WTC11 (cell line): Measurements from ENCODE around the gene HDAC3. TPM values are rescaled to one million over a fixed set of nuclear protein-coding genes. Genes with fewer than 3 reads are reported as not detected.

Source experiments
- ATAC-seq: fragments of 200-7000 bp; cut with Tn5 transposase; 2 replicates; pipeline ENCODE4 v1.10.0; 2021; ENCODE audit warnings: mild to moderate bottlenecking, moderate library complexity
- CTCF ChIA-PET: fragments of 300-600 bp; sonication (Branson Sonifier 250); formaldehyde crosslinking; loops from one replicate; lab custom pipeline; 2021; ENCODE audit warnings: antibody characterized with exemption; lab: Charles Lee
- POLR2A ChIA-PET: fragments of 350-600 bp; sonication (Branson Sonifier 250); formaldehyde crosslinking; loops from one replicate; lab custom pipeline; 2021; ENCODE audit warnings: antibody characterized with exemption; lab: Charles Lee
- DNase-seq: peaks from one replicate; pipeline ENCODE4 v3.0.0; 2021; ENCODE audit warnings: low spot score
- H3K27ac Mint-ChIP-seq: 2 replicates; pipeline ENCODE4 v1.8.0; 2021; ENCODE audit warnings: mixed read lengths
- H3K27me3 Mint-ChIP-seq: 2 replicates; pipeline ENCODE4 v1.8.0; 2021; ENCODE audit warnings: low read depth, mild to moderate bottlenecking, moderate library complexity, mixed read lengths
- H3K36me3 Mint-ChIP-seq: 2 replicates; pipeline ENCODE4 v1.8.0; 2021; ENCODE audit warnings: mixed read lengths
- H3K4me1 Mint-ChIP-seq: 2 replicates; pipeline ENCODE4 v1.8.0; 2022; ENCODE audit warnings: mixed read lengths
- H3K4me3 Mint-ChIP-seq: 2 replicates; pipeline ENCODE4 v1.8.0; 2021; ENCODE audit warnings: mild to moderate bottlenecking, moderate library complexity, mixed read lengths
- H3K9me3 Mint-ChIP-seq: 2 replicates; pipeline ENCODE4 v1.8.0; 2021; ENCODE audit warnings: mixed read lengths
- AR ChIP-seq: fragments of 250-450 bp; sonication (Bioruptor Pico); IDR thresholded peaks from 2 replicates; pipeline ENCODE4 v1.9.0; 2021; ENCODE audit warnings: mild to moderate bottlenecking
- CREB1 ChIP-seq: sonication (generic); formaldehyde crosslinking; IDR thresholded peaks from 2 replicates; pipeline ENCODE4 v1.8.0; 2023; ENCODE audit warnings: mild to moderate bottlenecking, missing genetic modification reagents
- CTCF ChIP-seq: fragments of 200-600 bp; IDR thresholded peaks from 2 replicates; pipeline ENCODE4 v1.8.0; 2022; ENCODE audit warnings: antibody characterized with exemption
- E2F1 ChIP-seq: sonication (generic); formaldehyde crosslinking; IDR thresholded peaks from 2 replicates; pipeline ENCODE4 v1.8.0; 2022; ENCODE audit warnings: mild to moderate bottlenecking, missing genetic modification reagents
- ETV6 ChIP-seq: sonication (generic); formaldehyde crosslinking; IDR thresholded peaks from 2 replicates; pipeline ENCODE4 v1.8.1; 2022; ENCODE audit warnings: mild to moderate bottlenecking, missing genetic modification reagents
- FOXP1 ChIP-seq: sonication (generic); formaldehyde crosslinking; IDR thresholded peaks from 2 replicates; pipeline ENCODE4 v1.8.0; 2022; ENCODE audit warnings: missing genetic modification reagents, mild to moderate bottlenecking, moderate library complexity, borderline replicate concordance
- MYBL2 ChIP-seq: sonication (generic); formaldehyde crosslinking; IDR thresholded peaks from 2 replicates; pipeline ENCODE4 v1.8.1; 2023; ENCODE audit warnings: mild to moderate bottlenecking, moderate library complexity, missing genetic modification reagents
- SMAD3 ChIP-seq: sonication (generic); formaldehyde crosslinking; IDR thresholded peaks from 2 replicates; pipeline ENCODE4 v1.8.0; 2022; ENCODE audit warnings: missing genetic modification reagents, mild to moderate bottlenecking, borderline replicate concordance
- TP53 ChIP-seq: sonication (generic); formaldehyde crosslinking; IDR thresholded peaks from 2 replicates; pipeline ENCODE4 v1.8.1; 2023; ENCODE audit warnings: mild to moderate bottlenecking, missing genetic modification reagents
- ZMAT4 ChIP-seq: fragments of 250-450 bp; sonication (Bioruptor Pico); IDR thresholded peaks from 2 replicates; pipeline ENCODE4 v1.9.0; 2021; ENCODE audit warnings: mild to moderate bottlenecking
- ZNF121 ChIP-seq: sonication (generic); formaldehyde crosslinking; IDR thresholded peaks from 2 replicates; pipeline ENCODE4 v1.8.0; 2023; ENCODE audit warnings: missing genetic modification reagents
- ZNF423 ChIP-seq: fragments of 250-450 bp; sonication (Bioruptor Pico); IDR thresholded peaks from 2 replicates; pipeline ENCODE4 v2.1.2; 2022; ENCODE audit warnings: mild to moderate bottlenecking, moderate library complexity
- total RNA-seq: library from RNA; stranded (reverse); gene quantifications from 3 replicates; pipeline ENCODE4 v1.2.3, GENCODE V29; 2021

Gene HDAC3
- total RNA-seq, 1 experiment from 2014 or later = 96.2 TPM

DNA sequence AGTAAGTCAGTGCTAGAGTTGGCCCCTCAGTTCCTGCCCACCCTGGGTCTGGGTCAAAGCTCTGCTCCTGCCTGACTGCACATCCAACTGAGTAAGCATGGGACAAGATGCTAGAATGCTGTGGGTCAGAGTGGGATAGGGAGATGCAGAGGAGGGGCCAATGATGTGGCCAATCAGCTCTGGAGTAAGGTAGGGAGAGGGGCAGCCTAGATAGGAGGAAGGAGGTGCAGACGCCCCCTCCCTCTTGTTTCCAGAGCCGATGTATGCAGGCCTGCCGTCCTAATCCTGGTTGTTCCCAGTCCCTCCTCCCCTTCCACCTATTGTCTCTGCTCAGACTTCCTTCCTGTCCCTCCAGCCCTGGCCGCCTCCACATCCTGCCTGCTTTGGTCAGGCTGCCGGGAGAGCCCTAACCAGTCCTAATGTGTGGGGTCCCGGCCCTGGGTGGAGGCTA lies 44.1 kb upstream of the HDAC3 start (continued):
- TF ChIP-seq SMAD3 (CRISPR knock-in tag) (0 out of 2 replicates have a peak, but pooled peaks have one; percentile 30), TP53 (CRISPR knock-in tag) (0 out of 2 replicates have a peak, but pooled peaks have one; percentile 49), E2F1 (CRISPR knock-in tag) (no peak), ETV6 (peak; percentile 87; the same call in 1 of the 2 replicates), ZNF423 (CRISPR knock-in tag) (no peak)

DNA sequence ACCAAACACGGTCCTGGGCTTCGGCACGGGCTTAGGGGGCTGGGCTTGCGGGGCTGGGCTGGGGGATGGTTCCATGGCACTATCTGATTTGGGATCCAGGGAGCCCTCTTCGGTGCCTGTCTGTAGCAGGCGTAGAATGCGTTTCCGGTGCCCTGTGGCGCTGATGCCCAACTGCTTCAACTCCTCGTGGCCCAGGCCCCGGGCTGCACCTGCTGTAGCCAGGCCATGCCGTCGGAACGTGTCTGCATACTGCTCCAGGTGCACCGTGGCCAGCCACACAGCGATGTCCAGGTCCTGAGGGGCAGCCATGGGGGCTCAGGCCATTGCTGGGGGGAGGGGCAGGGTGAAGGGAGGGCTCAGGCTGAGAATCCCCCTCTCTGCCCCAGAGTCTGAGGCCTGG lies 43.5 kb upstream of the HDAC3 start:
- no peak for TF ChIP-seq ZNF121 (CRISPR knock-in tag)
- no peak for TF ChIP-seq CREB1 (CRISPR knock-in tag)
- TF ChIP-seq ZMAT4 (CRISPR knock-in tag) = no peak
- no peak for TF ChIP-seq AR (CRISPR knock-in tag)
- TF ChIP-seq FOXP1 (CRISPR knock-in tag) = 0 out of 2 replicates have a peak, but pooled peaks have one; percentile 15
- CTCF ChIA-PET = interaction anchor here (0.9 to 4.1 kb wide), 15 partner anchors 11 to 289 kb away, joined by 3 to 36 read pairs (median 11); partner anchors contain the start of genes HDAC3, PCDH1, RELL2 and RNF14
- ATAC-seq = no peak
- Mint-ChIP-seq H3K4me1 (peaks cover 45% of the 10 kb centered on the region), H3K4me3 (peak overlapping the region; percentile 84; the same call in 1 of the 2 replicates), H3K27me3 (no peaks in the 10 kb centered on the region), H3K36me3 (peaks cover 21% of the 10 kb centered on the region), H3K27ac (peak overlapping the region; percentile 31), H3K9me3 (peaks cover 4% of the 10 kb centered on the region; the same call in 1 of the 2 replicates)
- DNase-seq = no peak
- POLR2A ChIA-PET = interaction anchor here (0.6 to 2.1 kb wide), 5 partner anchors 11 to 289 kb away, joined by 3 to 5 read pairs (median 4); partner anchors contain the start of genes DELE1 and RNF14

DNA sequence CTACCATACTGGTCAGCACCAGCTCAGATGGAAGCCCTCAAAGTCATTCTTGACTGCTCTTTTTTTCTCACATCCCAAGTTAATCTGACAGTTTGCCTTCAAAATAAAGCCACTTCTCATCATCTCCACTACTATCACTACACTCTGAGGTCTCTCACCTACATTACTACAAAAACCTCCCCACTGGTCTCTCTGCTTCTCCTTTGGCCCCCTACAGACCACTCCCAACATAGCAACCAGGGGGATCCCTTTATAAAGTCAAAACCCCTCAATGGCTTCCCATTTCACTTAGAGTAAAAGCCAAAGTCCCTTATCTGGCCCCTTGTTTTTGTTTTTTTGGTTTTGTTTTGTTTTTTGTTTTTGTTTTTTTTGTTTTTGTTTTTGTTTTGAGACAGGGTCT lies 40.8 kb upstream of the HDAC3 start:
- Mint-ChIP-seq H3K9me3 (peaks cover 4% of the 10 kb centered on the region; the same call in 1 of the 2 replicates), H3K27me3 (no peaks in the 10 kb centered on the region), H3K27ac (peak overlapping the region; percentile 36; the same call in 1 of the 2 replicates), H3K4me3 (no peak overlapping the region), H3K36me3 (peaks cover 25% of the 10 kb centered on the region), H3K4me1 (peaks cover 57% of the 10 kb centered on the region)
- ChIA-PET CTCF (interaction anchor here (1.2 to 2.7 kb wide), 4 partner anchors 8 to 134 kb away, joined by 4 to 9 read pairs (median 5); no protein-coding TSS in a partner anchor), POLR2A (interaction anchor here (1.1 kb wide), 1 partner anchor 27 kb away, joined by 3 read pairs; the partner anchor contains the start of gene FCHSD1)
- DNase-seq (peak; percentile 67), ATAC-seq (no peak)
- TF ChIP-seq CTCF (peak; percentile 32; the same call in 1 of the 2 replicates), MYBL2 (CRISPR knock-in tag) (no peak)

GRCh38 chr5:141675672-141676071 lies 39.0 kb upstream of the HDAC3 start:
- TF ChIP-seq ZNF121 (CRISPR knock-in tag) (0 out of 2 replicates have a peak, but pooled peaks have one; percentile 16), ZMAT4 (CRISPR knock-in tag) (no peak)
- Mint-ChIP-seq H3K27me3 (no peaks in the 10 kb centered on the region), H3K36me3 (peaks cover 34% of the 10 kb centered on the region), H3K27ac (no peak overlapping the region), H3K9me3 (peaks cover 4% of the 10 kb centered on the region; the same call in 1 of the 2 replicates), H3K4me3 (no peak overlapping the region), H3K4me1 (peaks cover 44% of the 10 kb centered on the region)
- DNase-seq (no peak), ATAC-seq (no peak)
- POLR2A ChIA-PET = no interaction called here
- CTCF ChIA-PET = interaction anchor here (1.0 to 2.5 kb wide), 3 partner anchors 11 to 293 kb away, joined by 3 to 6 read pairs (median 3); partner anchors contain the start of gene RNF14
